PC-9 (cell line): ENCODE measurements around the gene SMAP1. TPM values are rescaled to one million over a fixed set of nuclear protein-coding genes. Genes with fewer than 3 reads are reported as not detected.

Source experiments
- BruUV-seq: library from RNA; stranded (reverse); fragments of 400-500 nt; replicated peaks from 2 replicates; lab custom pipeline; 2021; lab: Mats Ljungman, UMichigan
- CTCF ChIA-PET: fragments of 300-600 bp; sonication (Branson Sonifier 250); formaldehyde crosslinking; loops from one replicate; lab custom pipeline; 2022; ENCODE audit warnings: antibody characterized with exemption; lab: Charles Lee
- POLR2A ChIA-PET: fragments of 300-600 bp; sonication (Branson Sonifier 250); formaldehyde crosslinking; loops from one replicate; lab custom pipeline; 2022; ENCODE audit warnings: antibody characterized with exemption; ENCODE audit not compliant: unreplicated experiment; lab: Charles Lee
- DNase-seq, 2 experiments: peaks; one replicate each; pipeline versions ENCODE4 v3.0.0 to v3.0.0-alpha.2; 2015 to 2022; ENCODE audit warnings: mixed read lengths in 1 of 2
- H2AFZ ChIP-seq: fragments of 200-600 bp; sonication (generic); 2 replicates; pipeline ENCODE4 v1.8.1; 2017; ENCODE audit warnings: antibody characterized with exemption
- H3F3A ChIP-seq: fragments of 200-600 bp; sonication (generic); 2 replicates; pipeline ENCODE4 v1.8.1; 2017; ENCODE audit warnings: antibody characterized with exemption, mild to moderate bottlenecking, low read depth; ENCODE audit not compliant: insufficient read depth
- H3K27ac ChIP-seq: fragments of 200-600 bp; sonication (generic); 2 replicates; pipeline ENCODE4 v1.6.1; 2016; ENCODE audit warnings: mixed run types
- H3K27me3 ChIP-seq: fragments of 200-600 bp; sonication (generic); 2 replicates; pipeline ENCODE4 v1.6.1; 2016; ENCODE audit warnings: low read depth, mixed run types; ENCODE audit not compliant: insufficient read depth
- H3K36me3 ChIP-seq: fragments of 200-600 bp; sonication (generic); 2 replicates; pipeline ENCODE4 v1.6.1; 2016; ENCODE audit warnings: low read depth, mixed run types
- H3K4me1 ChIP-seq: fragments of 200-600 bp; sonication (generic); replicated peaks from 2 replicates; pipeline ENCODE4 v1.6.1; 2016; ENCODE audit warnings: mixed run types; ENCODE audit not compliant: insufficient read depth
- H3K4me2 ChIP-seq: fragments of 200-600 bp; sonication (generic); 2 replicates; pipeline ENCODE4 v1.6.1; 2017; ENCODE audit warnings: mixed run types
- H3K4me3 ChIP-seq: fragments of 200-600 bp; sonication (generic); 2 replicates; pipeline ENCODE4 v1.6.1; 2016; ENCODE audit warnings: mixed run types
- H3K79me2 ChIP-seq: fragments of 200-600 bp; sonication (generic); 2 replicates; pipeline ENCODE4 v1.6.1; 2017; ENCODE audit warnings: low read depth, mixed run types
- H3K9me2 ChIP-seq: fragments of 200-600 bp; sonication (generic); 2 replicates; pipeline ENCODE4 v1.8.1; 2017; ENCODE audit warnings: mild to moderate bottlenecking; ENCODE audit not compliant: insufficient read depth
- H3K9me3 ChIP-seq: fragments of 200-600 bp; sonication (generic); 2 replicates; pipeline ENCODE4 v1.8.1; 2016; ENCODE audit warnings: low read depth; ENCODE audit not compliant: insufficient read depth
- H4K20me1 ChIP-seq: fragments of 200-600 bp; sonication (generic); 2 replicates; pipeline ENCODE4 v1.8.1; 2017; ENCODE audit not compliant: insufficient read depth
- CTCF ChIP-seq: fragments of 200-600 bp; sonication (generic); conservative IDR thresholded peaks from 2 replicates; pipeline ENCODE4 v1.6.1; 2017; ENCODE audit warnings: mixed run types, antibody characterized with exemption, mild to moderate bottlenecking, moderate library complexity
- EZH2 ChIP-seq: fragments of 200-600 bp; sonication (generic); IDR thresholded peaks from 2 replicates; pipeline ENCODE4 v1.8.0; 2017; ENCODE audit warnings: antibody characterized with exemption, low read depth
- intact Hi-C: fragments of 100-400 bp; cut with micrococcal nuclease; formaldehyde crosslinking; loops from one replicate; pipeline ENCODE4 v1.10.0; 2022; ENCODE audit not compliant: unreplicated experiment
- total RNA-seq: library from RNA; stranded (reverse); gene quantifications from 2 replicates; pipeline ENCODE4 v1.2.3, GENCODE V29; 2021

Gene SMAP1
- total RNA-seq, 1 experiment from 2014 or later, result 29.3 TPM

DNA sequence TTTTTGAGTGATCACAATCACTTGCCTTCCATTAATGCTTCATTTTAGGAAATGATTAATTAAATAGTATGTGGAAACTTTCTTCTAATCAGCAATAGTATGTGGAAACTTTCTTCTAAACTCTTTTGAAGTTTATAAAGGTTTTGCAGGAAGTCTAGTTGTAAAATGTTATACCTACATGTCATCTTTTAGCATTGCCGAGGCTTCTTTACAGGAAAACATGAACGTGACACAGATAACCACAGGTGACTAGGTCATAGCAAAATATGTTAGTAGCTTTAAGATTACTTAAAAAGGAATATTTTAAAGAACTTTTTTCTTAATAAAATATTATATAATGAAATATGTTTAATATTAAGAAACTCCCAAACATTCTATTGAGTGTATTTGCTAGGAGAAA, 56.8 kb downstream of the SMAP1 start:
- no peaks in the 10 kb centered on the region for H3K36me3 ChIP-seq
- POLR2A ChIA-PET, result no interaction called here
- TF ChIP-seq CTCF (no peak), EZH2 (no peak)
- H3K79me2 ChIP-seq, result no peaks in the 10 kb centered on the region
- DNase-seq, result no peak
- H2AFZ ChIP-seq, result no peak overlapping the region
- no peaks in the 10 kb centered on the region for H3F3A ChIP-seq
- H3K4me3 ChIP-seq, result no peak overlapping the region
- CTCF ChIA-PET, result no interaction called here
- H3K27me3 ChIP-seq, result no peaks in the 10 kb centered on the region
- no peaks in the 10 kb centered on the region for H3K9me2 ChIP-seq
- no peaks in the 10 kb centered on the region for H3K9me3 ChIP-seq
- H3K4me2 ChIP-seq, result no peak overlapping the region
- H3K27ac ChIP-seq, result no peak overlapping the region
- BruUV-seq, result no TSS peak
- H4K20me1 ChIP-seq, result 0 out of 2 replicates have a peak, but pooled peaks cover 5% of the 10 kb centered on the region
- no peaks in the 10 kb centered on the region for H3K4me1 ChIP-seq
- intact Hi-C loops, result no loop called here

GRCh38 chr6:70725817-70726415, 58.2 kb downstream of the SMAP1 start:
- POLR2A ChIA-PET, result no interaction called here

DNA sequence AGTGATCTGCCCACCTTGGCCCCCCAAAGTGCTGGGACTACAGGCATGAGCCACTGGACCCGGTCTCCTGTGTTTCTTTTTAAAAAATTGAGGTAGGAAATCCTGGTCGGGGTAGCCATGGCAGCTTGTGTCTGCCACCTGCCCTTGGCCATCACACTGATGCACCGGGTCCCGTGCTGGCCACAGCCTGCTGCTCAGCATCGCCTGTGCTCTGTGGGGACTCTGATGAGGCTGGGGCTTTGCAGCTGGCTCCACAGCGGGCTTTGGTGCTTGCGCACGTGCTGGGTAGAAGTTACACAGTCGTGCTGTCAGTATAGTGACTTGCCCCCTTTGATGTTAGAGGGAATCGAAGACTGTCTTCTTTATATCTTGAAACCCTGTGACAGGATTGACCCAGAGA, 66.7 kb downstream of the SMAP1 start:
- Histone ChIP-seq H3K27ac (no peak overlapping the region), H3K4me2 (no peak overlapping the region), H3K36me3 (no peaks in the 10 kb centered on the region), H3K4me1 (no peaks in the 10 kb centered on the region), H2AFZ (no peak overlapping the region), H3K9me2 (0 out of 2 replicates have a peak, but pooled peaks cover 4% of the 10 kb centered on the region), H3K4me3 (no peak overlapping the region), H3K79me2 (no peaks in the 10 kb centered on the region), H3K9me3 (no peaks in the 10 kb centered on the region), H3F3A (no peaks in the 10 kb centered on the region), H3K27me3 (no peaks in the 10 kb centered on the region), H4K20me1 (no peaks in the 10 kb centered on the region)
- DNase-seq, result no peak
- intact Hi-C loops, result no loop called here
- BruUV-seq, result no TSS peak
- TF ChIP-seq EZH2 (no peak), CTCF (no peak)
- ChIA-PET POLR2A (no interaction called here), CTCF (no interaction called here)

More at GRCh38 chr6:70725817-70726415, 58.2 kb downstream of the SMAP1 start:
- Histone ChIP-seq H3K9me2 (no peaks in the 10 kb centered on the region), H3K27me3 (no peaks in the 10 kb centered on the region), H3K4me1 (no peaks in the 10 kb centered on the region), H3K4me2 (no peak overlapping the region), H3K9me3 (no peaks in the 10 kb centered on the region), H2AFZ (no peak overlapping the region), H3K4me3 (no peak overlapping the region), H4K20me1 (0 out of 2 replicates have a peak, but pooled peaks cover 5% of the 10 kb centered on the region), H3K79me2 (no peaks in the 10 kb centered on the region), H3K27ac (no peak overlapping the region), H3K36me3 (no peaks in the 10 kb centered on the region), H3F3A (no peaks in the 10 kb centered on the region)
- no TSS peak for BruUV-seq
- CTCF ChIA-PET, result no interaction called here
- no peak for DNase-seq
- intact Hi-C loops, result no loop called here
- TF ChIP-seq EZH2, result no peak
- no peak for TF ChIP-seq CTCF
